PC-3 (cell line): ENCODE measurements around the gene S100Z. TPM values are rescaled to one million over a fixed set of nuclear protein-coding genes. Genes with fewer than 3 reads are reported as not detected.
"Not testable (repeated sequence)": the region's sequence is repeated elsewhere in the genome, so short reads cannot be mapped to it uniquely, and the experiment has no call there.

Experiments used
- ATAC-seq: fragments of 200-7000 bp; cut with Tn5 transposase; 2 replicates; pipeline ENCODE4 v1.9.1; 2020; ENCODE audit warnings: mild to moderate bottlenecking, moderate library complexity
- BruUV-seq: library from RNA; stranded (reverse); fragments of 400-500 nt; replicated peaks from 2 replicates; lab custom pipeline; 2021; lab: Mats Ljungman, UMichigan
- CTCF ChIA-PET: fragments of 300-600 bp; sonication (Branson Sonifier 250); formaldehyde crosslinking; loops from one replicate; lab custom pipeline; 2022; ENCODE audit warnings: antibody characterized with exemption; lab: Charles Lee
- POLR2A ChIA-PET: fragments of 300-600 bp; sonication (Branson Sonifier 250); formaldehyde crosslinking; loops from one replicate; lab custom pipeline; 2022; ENCODE audit warnings: antibody characterized with exemption; ENCODE audit not compliant: unreplicated experiment; lab: Charles Lee
- DNase-seq: peaks from one replicate; pipeline ENCODE4 v3.0.0-alpha.2; 2015
- H2AFZ ChIP-seq: fragments of 300-600 bp; sonication (generic); 2 replicates; pipeline ENCODE4 v1.6.0; 2016; ENCODE audit warnings: antibody characterized with exemption, low read length
- H3F3A ChIP-seq: fragments of 300-600 bp; sonication (generic); one replicate; pipeline ENCODE4 v1.6.0; 2017; ENCODE audit warnings: antibody characterized with exemption, low read length, control low read depth, mild to moderate bottlenecking; ENCODE audit not compliant: unreplicated experiment
- H3K27ac ChIP-seq: fragments of 300-600 bp; sonication (generic); 2 replicates; pipeline ENCODE4 v1.5.1; 2016; ENCODE audit warnings: mild to moderate bottlenecking, low read length
- H3K27me3 ChIP-seq: fragments of 300-600 bp; sonication (generic); 2 replicates; pipeline ENCODE4 v1.6.1; 2016; ENCODE audit warnings: low read length, mixed read lengths
- H3K36me3 ChIP-seq: fragments of 300-600 bp; sonication (generic); 2 replicates; pipeline ENCODE4 v1.6.1; 2016; ENCODE audit warnings: low read depth, mixed run types, low read length, mixed read lengths
- H3K4me1 ChIP-seq: fragments of 300-600 bp; sonication (generic); 2 replicates; pipeline ENCODE4 v1.5.1; 2016; ENCODE audit warnings: low read length; ENCODE audit not compliant: insufficient read depth
- H3K4me2 ChIP-seq: fragments of 300-600 bp; sonication (generic); 2 replicates; pipeline ENCODE4 v1.6.0; 2016; ENCODE audit warnings: low read length
- H3K4me3 ChIP-seq: fragments of 300-600 bp; sonication (generic); 2 replicates; pipeline ENCODE4 v1.5.1; 2016; ENCODE audit warnings: mild to moderate bottlenecking, low read length, mixed read lengths
- H3K79me2 ChIP-seq: fragments of 300-600 bp; sonication (generic); 2 replicates; pipeline ENCODE4 v1.6.1; 2017; ENCODE audit warnings: low read length, mixed read lengths
- H3K9ac ChIP-seq: fragments of 300-600 bp; sonication (generic); 2 replicates; pipeline ENCODE4 v1.6.0; 2016; ENCODE audit warnings: mild to moderate bottlenecking, low read length
- H3K9me2 ChIP-seq: fragments of 300-600 bp; sonication (generic); replicated peaks from 2 replicates; pipeline ENCODE4 v1.6.1; 2016; ENCODE audit warnings: mixed run types, low read length, mixed read lengths
- H3K9me3 ChIP-seq: fragments of 300-600 bp; sonication (generic); 2 replicates; pipeline ENCODE4 v1.6.1; 2016; ENCODE audit warnings: low read length, mixed read lengths
- H4K20me1 ChIP-seq: fragments of 300-600 bp; sonication (generic); 2 replicates; pipeline ENCODE4 v1.6.1; 2016; ENCODE audit warnings: low read length, mixed read lengths
- EZH2 ChIP-seq: fragments of 300-600 bp; sonication (generic); IDR thresholded peaks from one replicate; pipeline ENCODE4 v1.6.1; 2017; ENCODE audit warnings: antibody characterized with exemption, mild to moderate bottlenecking, low read length; ENCODE audit not compliant: unreplicated experiment
- EZH2phosphoT487 ChIP-seq: fragments of 300-600 bp; sonication (generic); IDR thresholded peaks from 2 replicates; pipeline ENCODE4 v1.6.1; 2018; ENCODE audit warnings: mild to moderate bottlenecking, antibody characterized with exemption, low read length, borderline replicate concordance
- intact Hi-C: fragments of 100-400 bp; cut with micrococcal nuclease; formaldehyde crosslinking; loops from 2 replicates; pipeline ENCODE4 v1.9.0; 2023
- total RNA-seq: library from RNA; depleted of rRNA; stranded (reverse); fragments of >200 nt; gene quantifications from 2 replicates; pipeline ENCODE4 v1.2.3, GENCODE V29; 2014
- TF ChIP-seq, protein P1 (sequence below): fragments of 300-600 bp; sonication (generic); conservative IDR thresholded peaks from 2 replicates; pipeline ENCODE4 v1.5.1; 2017; ENCODE audit warnings: antibody characterized with exemption, low read depth, mild to moderate bottlenecking, low read length

S100Z gene
- total RNA-seq, 1 experiment from 2014 or later: 0.11 TPM

DNA sequence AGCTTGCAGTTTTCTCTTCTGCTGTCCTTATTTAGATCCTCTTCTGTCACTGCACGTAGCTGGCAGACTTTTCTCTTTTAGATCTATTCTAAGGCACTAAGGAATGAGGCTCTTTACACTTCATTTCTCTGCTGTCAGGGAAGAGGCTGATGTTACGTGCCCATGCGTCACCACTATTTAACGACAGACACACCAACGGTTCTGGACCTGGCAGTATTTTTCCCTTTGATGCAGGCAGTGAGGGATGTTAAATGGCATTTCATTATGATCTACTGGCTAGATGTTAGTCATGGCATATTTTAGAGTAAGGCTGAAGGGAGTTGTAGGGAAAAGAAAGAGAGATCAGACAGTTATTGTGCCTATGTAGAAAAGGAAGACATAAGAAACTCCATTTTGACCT is 94.8 kb downstream of the S100Z start:
- no peak overlapping the region for H3K27ac ChIP-seq
- BruUV-seq: no TSS peak
- ChIA-PET POLR2A (no interaction called here), CTCF (no interaction called here)
- no peak for ATAC-seq
- no peaks in the 10 kb centered on the region for H3K9me2 ChIP-seq
- H3K4me3 ChIP-seq: no peak overlapping the region
- H3F3A ChIP-seq: no peaks in the 10 kb centered on the region
- no peaks in the 10 kb centered on the region for H3K4me1 ChIP-seq
- TF ChIP-seq EZH2phosphoT487 (no peak), EZH2 (no peak)
- TF ChIP-seq, protein P1, sequence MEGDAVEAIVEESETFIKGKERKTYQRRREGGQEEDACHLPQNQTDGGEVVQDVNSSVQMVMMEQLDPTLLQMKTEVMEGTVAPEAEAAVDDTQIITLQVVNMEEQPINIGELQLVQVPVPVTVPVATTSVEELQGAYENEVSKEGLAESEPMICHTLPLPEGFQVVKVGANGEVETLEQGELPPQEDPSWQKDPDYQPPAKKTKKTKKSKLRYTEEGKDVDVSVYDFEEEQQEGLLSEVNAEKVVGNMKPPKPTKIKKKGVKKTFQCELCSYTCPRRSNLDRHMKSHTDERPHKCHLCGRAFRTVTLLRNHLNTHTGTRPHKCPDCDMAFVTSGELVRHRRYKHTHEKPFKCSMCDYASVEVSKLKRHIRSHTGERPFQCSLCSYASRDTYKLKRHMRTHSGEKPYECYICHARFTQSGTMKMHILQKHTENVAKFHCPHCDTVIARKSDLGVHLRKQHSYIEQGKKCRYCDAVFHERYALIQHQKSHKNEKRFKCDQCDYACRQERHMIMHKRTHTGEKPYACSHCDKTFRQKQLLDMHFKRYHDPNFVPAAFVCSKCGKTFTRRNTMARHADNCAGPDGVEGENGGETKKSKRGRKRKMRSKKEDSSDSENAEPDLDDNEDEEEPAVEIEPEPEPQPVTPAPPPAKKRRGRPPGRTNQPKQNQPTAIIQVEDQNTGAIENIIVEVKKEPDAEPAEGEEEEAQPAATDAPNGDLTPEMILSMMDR: no peak
- H3K36me3 ChIP-seq: no peaks in the 10 kb centered on the region
- H3K27me3 ChIP-seq: no peaks in the 10 kb centered on the region
- DNase-seq: no peak
- H3K4me2 ChIP-seq: no peak overlapping the region
- no peak overlapping the region for H3K9ac ChIP-seq
- H3K9me3 ChIP-seq: no peaks in the 10 kb centered on the region
- no peak overlapping the region for H2AFZ ChIP-seq
- intact Hi-C loops: no loop called here
- no peaks in the 10 kb centered on the region for H3K79me2 ChIP-seq
- H4K20me1 ChIP-seq: no peaks in the 10 kb centered on the region

DNA sequence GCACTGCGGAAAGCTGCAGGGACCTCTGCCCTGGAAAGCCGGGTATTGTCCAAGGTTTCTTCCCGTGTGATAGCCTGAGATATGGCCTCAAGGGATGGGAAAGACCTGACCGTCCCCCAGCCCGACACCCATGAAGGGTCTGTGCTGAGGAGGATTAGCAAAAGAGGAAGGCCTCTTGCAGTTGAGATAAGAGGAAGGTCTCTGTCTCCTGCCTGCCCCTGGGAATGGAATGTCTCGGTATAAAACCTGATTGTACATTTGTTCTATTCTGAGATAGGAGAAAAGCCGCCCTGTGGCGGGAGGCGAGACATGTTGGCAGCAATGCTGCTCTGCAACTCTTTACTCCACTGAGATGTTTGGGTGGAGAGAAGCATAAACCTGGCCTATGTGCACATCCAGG is 95.4 kb downstream of the S100Z start:
- H3K4me2 ChIP-seq, intact Hi-C loops, H3K9ac ChIP-seq, H2AFZ ChIP-seq, DNase-seq, BruUV-seq, POLR2A ChIA-PET, H3K9me2 ChIP-seq, H3F3A ChIP-seq, ATAC-seq, H3K27me3 ChIP-seq, H4K20me1 ChIP-seq, H3K4me1 ChIP-seq, H3K27ac ChIP-seq, H3K36me3 ChIP-seq, H3K9me3 ChIP-seq, H3K79me2 ChIP-seq, CTCF ChIA-PET, H3K4me3 ChIP-seq: not testable (repeated sequence)

DNA sequence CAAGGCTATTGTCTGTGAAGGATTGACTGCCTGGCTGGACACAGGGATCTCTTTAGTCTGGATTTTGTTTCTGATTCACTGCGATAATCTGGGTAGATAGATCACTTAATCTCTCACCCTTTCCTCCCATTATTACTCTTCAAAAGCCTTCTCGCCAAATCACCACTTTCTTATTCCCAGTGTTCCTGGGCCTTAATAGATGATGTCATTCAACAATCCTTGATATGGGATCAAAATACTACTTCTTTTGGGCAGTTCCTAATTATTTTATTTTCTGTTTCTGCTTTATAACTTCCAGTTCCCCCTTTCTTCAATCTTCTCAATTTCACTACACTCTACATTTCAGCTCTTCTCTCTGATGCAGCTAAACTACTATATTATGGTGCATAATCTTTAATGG is 96.3 kb downstream of the S100Z start:
- H3K9me2 ChIP-seq: no peaks in the 10 kb centered on the region
- TF ChIP-seq, protein P1: no peak
- TF ChIP-seq EZH2 (no peak), EZH2phosphoT487 (no peak)
- no peaks in the 10 kb centered on the region for H3K79me2 ChIP-seq
- no peak overlapping the region for H3K27ac ChIP-seq
- CTCF ChIA-PET: no interaction called here
- no peak for ATAC-seq
- H3F3A ChIP-seq: no peaks in the 10 kb centered on the region
- H3K9ac ChIP-seq: no peak overlapping the region
- no peaks in the 10 kb centered on the region for H3K27me3 ChIP-seq
- H3K4me1 ChIP-seq: no peaks in the 10 kb centered on the region
- no peak overlapping the region for H3K4me3 ChIP-seq
- no peak for DNase-seq
- no TSS peak for BruUV-seq
- POLR2A ChIA-PET: no interaction called here
- intact Hi-C loops: no loop called here
- no peak overlapping the region for H3K4me2 ChIP-seq
- no peaks in the 10 kb centered on the region for H4K20me1 ChIP-seq
- no peaks in the 10 kb centered on the region for H3K9me3 ChIP-seq
- H3K36me3 ChIP-seq: no peaks in the 10 kb centered on the region
- no peak overlapping the region for H2AFZ ChIP-seq
